IMR-90 (cell line): ENCODE results near the gene MBTPS1. TPM values are rescaled to one million over a fixed set of nuclear protein-coding genes. Genes with fewer than 3 reads are reported as not detected.

ENCODE experiments used
- ATAC-seq: fragments of 200-7000 bp; cut with Tn5 transposase; 2 replicates; pipeline ENCODE4 v1.9.1; 2020; ENCODE audit warnings: low read depth, mild to moderate bottlenecking, moderate library complexity
- BruUV-seq: library from RNA; stranded (reverse); fragments of 400-500 nt; replicated peaks from 2 replicates; lab custom pipeline; 2021; lab: Mats Ljungman, UMichigan
- CTCF ChIA-PET: fragments of 300-600 bp; formaldehyde crosslinking; extraction: SDS; loops from one replicate; lab custom pipeline; 2021; ENCODE audit warnings: antibody characterized with exemption; lab: Yijun Ruan, JAX
- POLR2A ChIA-PET: fragments of 300-600 bp; sonication (Branson Sonifier 250); formaldehyde crosslinking; loops from one replicate; lab custom pipeline; 2022; ENCODE audit warnings: antibody characterized with exemption; ENCODE audit not compliant: unreplicated experiment; lab: Charles Lee
- DNase-seq: peaks from one replicate; pipeline ENCODE4 v3.0.0; 2013
- H2AFZ ChIP-seq: replicated peaks from 2 replicates; pipeline ENCODE3; 2013; ENCODE audit warnings: low read length, mild to moderate bottlenecking; ENCODE audit not compliant: poor library complexity
- H2AK5ac ChIP-seq: 2 replicates; pipeline ENCODE4 v1.6.1; 2013; ENCODE audit warnings: low read depth, low read length, inconsistent platforms
- H2AK9ac ChIP-seq: replicated peaks from 2 replicates; pipeline ENCODE3; 2013; ENCODE audit warnings: mild to moderate bottlenecking, low read depth, low read length, moderate library complexity; ENCODE audit not compliant: poor library complexity
- H2BK120ac ChIP-seq: 2 replicates; pipeline ENCODE4 v1.6.1; 2013; ENCODE audit warnings: low read depth, low read length, inconsistent platforms
- H2BK15ac ChIP-seq: 3 replicates; pipeline ENCODE4 v1.6.1; 2013; ENCODE audit warnings: low read depth, low read length, inconsistent platforms
- H2BK20ac ChIP-seq: 2 replicates; pipeline ENCODE4 v1.6.1; 2013; ENCODE audit warnings: low read depth, mild to moderate bottlenecking, inconsistent platforms, low read length, moderate library complexity
- H2BK5ac ChIP-seq: 2 replicates; pipeline ENCODE4 v1.6.1; 2013; ENCODE audit warnings: mild to moderate bottlenecking, low read depth, low read length, inconsistent platforms; ENCODE audit not compliant: poor library complexity, severe bottlenecking
- H3K14ac ChIP-seq: replicated peaks from 2 replicates; pipeline ENCODE4 v1.6.1; 2013; ENCODE audit warnings: low read depth, low read length, inconsistent platforms
- H3K18ac ChIP-seq: 2 replicates; pipeline ENCODE4 v1.6.1; 2013; ENCODE audit warnings: low read depth, low read length, control low read depth
- H3K23ac ChIP-seq: 2 replicates; pipeline ENCODE4 v1.6.1; 2013; ENCODE audit warnings: low read depth, low read length, inconsistent platforms
- H3K27ac ChIP-seq: 2 replicates; pipeline ENCODE4 v1.5.1; 2013; ENCODE audit warnings: mild to moderate bottlenecking, control low read depth, low read length; ENCODE audit not compliant: insufficient read depth
- H3K27me3 ChIP-seq: 2 replicates; pipeline ENCODE4 v1.6.1; 2013; ENCODE audit warnings: low read length; ENCODE audit not compliant: control insufficient read depth, insufficient read depth
- H3K36me3 ChIP-seq: 2 replicates; pipeline ENCODE4 v1.6.1; 2013; ENCODE audit warnings: low read length, mixed read lengths; ENCODE audit not compliant: control insufficient read depth, insufficient read depth
- H3K4ac ChIP-seq: 2 replicates; pipeline ENCODE4 v1.6.1; 2013; ENCODE audit warnings: low read depth, low read length, inconsistent platforms
- H3K4me1 ChIP-seq: 2 replicates; pipeline ENCODE4 v1.6.1; 2013; ENCODE audit warnings: low read length, mixed read lengths; ENCODE audit not compliant: control insufficient read depth, insufficient read depth
- H3K4me2 ChIP-seq: 2 replicates; pipeline ENCODE4 v1.6.1; 2013; ENCODE audit warnings: low read depth, mild to moderate bottlenecking, control low read depth, low read length, moderate library complexity
- H3K4me3 ChIP-seq: 2 replicates; pipeline ENCODE4 v1.5.1; 2013; ENCODE audit warnings: low read depth, mild to moderate bottlenecking, control low read depth, low read length, moderate library complexity; ENCODE audit not compliant: insufficient read depth
- H3K56ac ChIP-seq: 2 replicates; pipeline ENCODE4 v1.6.1; 2013; ENCODE audit warnings: low read length, inconsistent platforms; ENCODE audit not compliant: insufficient read depth; ENCODE audit errors: extremely low read depth
- H3K79me1 ChIP-seq, 2 experiments: 2 replicates each; pipeline ENCODE4 v1.6.1; 2013; ENCODE audit warnings: low read length in 2 of 2, inconsistent platforms in 1 of 2, low read depth in 1 of 2
- H3K9ac ChIP-seq: 2 replicates; pipeline ENCODE4 v1.6.1; 2013; ENCODE audit warnings: low read depth, low read length, control low read depth
- H3K9me1 ChIP-seq: 2 replicates; pipeline ENCODE4 v1.6.1; 2013; ENCODE audit warnings: low read length, inconsistent platforms; ENCODE audit not compliant: insufficient read depth
- H3K9me3 ChIP-seq: 2 replicates; pipeline ENCODE4 v1.6.1; 2013; ENCODE audit warnings: low read length; ENCODE audit not compliant: control insufficient read depth, insufficient read depth
- H4K20me1 ChIP-seq: 2 replicates; pipeline ENCODE4 v1.6.1; 2013; ENCODE audit warnings: low read length, inconsistent platforms; ENCODE audit not compliant: insufficient read depth
- H4K5ac ChIP-seq: 2 replicates; pipeline ENCODE4 v1.6.1; 2013; ENCODE audit warnings: mild to moderate bottlenecking, low read depth, low read length, control low read depth
- H4K8ac ChIP-seq, 2 experiments: 2 replicates each; pipeline ENCODE4 v1.6.1; 2013; ENCODE audit warnings: low read depth in 2 of 2, low read length in 2 of 2, control low read depth in 1 of 2, inconsistent platforms in 1 of 2
- H4K91ac ChIP-seq: 2 replicates; pipeline ENCODE4 v1.6.1; 2013; ENCODE audit warnings: low read depth, low read length, inconsistent platforms; ENCODE audit not compliant: insufficient read depth
- CEBPB ChIP-seq: IDR thresholded peaks from 2 replicates; pipeline ENCODE4 v1.6.1; 2012; ENCODE audit warnings: low read depth, low read length, improper control_type of control experiment
- CHD1 ChIP-seq: IDR thresholded peaks from 2 replicates; pipeline ENCODE4 v1.6.1; 2012; ENCODE audit warnings: low read depth, low read length, improper control_type of control experiment
- ELK1 ChIP-seq: fragments of 150-350 bp; IDR thresholded peaks from 2 replicates; pipeline ENCODE4 v1.6.1; 2016; ENCODE audit warnings: low read depth, mild to moderate bottlenecking, low read length, moderate library complexity, borderline replicate concordance
- FOS ChIP-seq: fragments of 150-350 bp; IDR thresholded peaks from 2 replicates; pipeline ENCODE4 v1.6.1; 2016; ENCODE audit warnings: low read depth, low read length
- MAFK ChIP-seq: IDR thresholded peaks from 2 replicates; pipeline ENCODE4 v1.6.1; 2012; ENCODE audit warnings: low read depth, low read length, improper control_type of control experiment
- MAZ ChIP-seq: IDR thresholded peaks from 2 replicates; pipeline ENCODE4 v1.6.1; 2012; ENCODE audit warnings: low read depth, mild to moderate bottlenecking, low read length, improper control_type of control experiment, moderate library complexity, borderline replicate concordance
- MXI1 ChIP-seq: IDR thresholded peaks from 2 replicates; pipeline ENCODE4 v1.6.1; 2012; ENCODE audit warnings: low read depth, mild to moderate bottlenecking, low read length, moderate library complexity, borderline replicate concordance
- NFE2L2 ChIP-seq: fragments of 150-350 bp; IDR thresholded peaks from 2 replicates; pipeline ENCODE4 v1.6.1; 2016; ENCODE audit warnings: low read depth, mild to moderate bottlenecking, low read length
- POLR2A ChIP-seq: IDR thresholded peaks from 2 replicates; pipeline ENCODE4 v1.6.1; 2012; ENCODE audit warnings: mild to moderate bottlenecking, low read depth, low read length
- RAD21 ChIP-seq: IDR thresholded peaks from 2 replicates; pipeline ENCODE4 v1.6.1; 2012; ENCODE audit warnings: low read length, improper control_type of control experiment
- RCOR1 ChIP-seq: IDR thresholded peaks from 2 replicates; pipeline ENCODE4 v1.6.1; 2012; ENCODE audit warnings: mild to moderate bottlenecking, low read length, improper control_type of control experiment; ENCODE audit not compliant: insufficient replicate concordance
- RFX5 ChIP-seq: IDR thresholded peaks from 2 replicates; pipeline ENCODE4 v1.8.0; 2012; ENCODE audit warnings: low read depth, mild to moderate bottlenecking, low read length, moderate library complexity
- SMC3 ChIP-seq: fragments of 150-350 bp; IDR thresholded peaks from 2 replicates; pipeline ENCODE4 v1.6.1; 2016; ENCODE audit warnings: low read depth, mild to moderate bottlenecking, antibody characterized with exemption, low read length, moderate library complexity
- WGBS, 2 experiments: methylation state at CpG; one replicate each; pipeline versions ENCODE4 v1.1.5 to v1.1.7; 2013; ENCODE audit warnings: missing lambda C conversion rate in 2 of 2; ENCODE audit not compliant: insufficient read length in 1 of 2; ENCODE audit errors: extremely low coverage in 2 of 2; 5-methylcytosine and 5-hydroxymethylcytosine counted together
- dilution Hi-C: fragments of 300-500 bp; cut with HindIII; formaldehyde crosslinking; loops from one replicate; pipeline ENCODE4 v1.14.3; 2018; ENCODE audit warnings: low sequenced_read_pairs; ENCODE audit not compliant: unreplicated experiment
- in situ Hi-C: fragments of 300-500 bp; cut with MboI; formaldehyde crosslinking; loops from 3 replicates; pipeline ENCODE4 v1.14.3; 2019; ENCODE audit warnings: low sequenced_read_pairs, inconsistent platforms, mixed read lengths
- intact Hi-C: fragments of 100-400 bp; cut with micrococcal nuclease; formaldehyde crosslinking; loops from 2 replicates; pipeline ENCODE4 v1.10.0; 2022
- polyA plus RNA-seq, 3 experiments: library from polyadenylated mRNA; depleted of rRNA; stranded (reverse); fragments of >200 nt; gene quantifications; 2 replicates each; pipeline ENCODE4 v1.2.3, GENCODE V29; 2012; ENCODE audit warnings: low replicate concordance in 1 of 3
- total RNA-seq: library from RNA; depleted of rRNA; stranded (reverse); fragments of >200 nt; gene quantifications from 2 replicates; pipeline ENCODE4 v1.2.3, GENCODE V29; 2012
- TF ChIP-seq, protein P1 (sequence below): conservative IDR thresholded peaks from 2 replicates; pipeline ENCODE4 v1.5.1; 2012; ENCODE audit warnings: mild to moderate bottlenecking, low read depth, low read length, improper control_type of control experiment
- TF ChIP-seq, protein P2 (sequence below): fragments of 150-350 bp; IDR thresholded peaks from 2 replicates; pipeline ENCODE4 v1.6.1; 2017; ENCODE audit warnings: mild to moderate bottlenecking, antibody characterized with exemption, low read length, low read depth

The MBTPS1 gene
- total and polyA plus RNA-seq, 2 of the 4 experiments (the other 2 are of a cell fraction) = 59.0 to 70.4 TPM

- Histone ChIP-seq H2BK20ac (no peak overlapping the region), H2AK9ac (no peak overlapping the region), H3K4me1 (peaks cover 1% of the 10 kb centered on the region; the same call in 1 of the 2 replicates), H2BK120ac (no peak overlapping the region), H2BK15ac (no peak overlapping the region), H4K8ac (no peak overlapping the region), H2AK5ac (no peak overlapping the region), H3K14ac (no peak overlapping the region), H2AFZ (no peak overlapping the region), H3K23ac (no peak overlapping the region), H3K4me3 (no peak overlapping the region), H3K79me1 (peaks cover 0 to 4% of the 10 kb centered on the region in 2 experiments; a peak in 1 of 4 replicates), H3K36me3 (peaks cover 60% of the 10 kb centered on the region), H3K9me1 (no peaks in the 10 kb centered on the region), H3K27ac (no peak overlapping the region), H3K9ac (no peak overlapping the region), H4K5ac (no peak overlapping the region), H3K4me2 (no peak overlapping the region), H3K4ac (no peak overlapping the region), H3K18ac (no peak overlapping the region), H4K91ac (no peak overlapping the region), H3K27me3 (no peaks in the 10 kb centered on the region), H3K56ac (no peak overlapping the region), H3K9me3 (no peaks in the 10 kb centered on the region), H2BK5ac (no peak overlapping the region), H4K20me1 (0 out of 2 replicates have a peak, but pooled peaks cover 3% of the 10 kb centered on the region)
- POLR2A ChIA-PET = no interaction called here
- in situ Hi-C loops = no loop called here
- TF ChIP-seq NFE2L2 (no peak), SMC3 (no peak), MAFK (no peak), CHD1 (no peak), RFX5 (no peak), MXI1 (no peak), CEBPB (no peak), RAD21 (no peak), FOS (no peak), ELK1 (no peak), POLR2A (no peak), MAZ (no peak), RCOR1 (no peak)
- TF ChIP-seq, protein P1, sequence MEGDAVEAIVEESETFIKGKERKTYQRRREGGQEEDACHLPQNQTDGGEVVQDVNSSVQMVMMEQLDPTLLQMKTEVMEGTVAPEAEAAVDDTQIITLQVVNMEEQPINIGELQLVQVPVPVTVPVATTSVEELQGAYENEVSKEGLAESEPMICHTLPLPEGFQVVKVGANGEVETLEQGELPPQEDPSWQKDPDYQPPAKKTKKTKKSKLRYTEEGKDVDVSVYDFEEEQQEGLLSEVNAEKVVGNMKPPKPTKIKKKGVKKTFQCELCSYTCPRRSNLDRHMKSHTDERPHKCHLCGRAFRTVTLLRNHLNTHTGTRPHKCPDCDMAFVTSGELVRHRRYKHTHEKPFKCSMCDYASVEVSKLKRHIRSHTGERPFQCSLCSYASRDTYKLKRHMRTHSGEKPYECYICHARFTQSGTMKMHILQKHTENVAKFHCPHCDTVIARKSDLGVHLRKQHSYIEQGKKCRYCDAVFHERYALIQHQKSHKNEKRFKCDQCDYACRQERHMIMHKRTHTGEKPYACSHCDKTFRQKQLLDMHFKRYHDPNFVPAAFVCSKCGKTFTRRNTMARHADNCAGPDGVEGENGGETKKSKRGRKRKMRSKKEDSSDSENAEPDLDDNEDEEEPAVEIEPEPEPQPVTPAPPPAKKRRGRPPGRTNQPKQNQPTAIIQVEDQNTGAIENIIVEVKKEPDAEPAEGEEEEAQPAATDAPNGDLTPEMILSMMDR = no peak
- TF ChIP-seq, protein P2, sequence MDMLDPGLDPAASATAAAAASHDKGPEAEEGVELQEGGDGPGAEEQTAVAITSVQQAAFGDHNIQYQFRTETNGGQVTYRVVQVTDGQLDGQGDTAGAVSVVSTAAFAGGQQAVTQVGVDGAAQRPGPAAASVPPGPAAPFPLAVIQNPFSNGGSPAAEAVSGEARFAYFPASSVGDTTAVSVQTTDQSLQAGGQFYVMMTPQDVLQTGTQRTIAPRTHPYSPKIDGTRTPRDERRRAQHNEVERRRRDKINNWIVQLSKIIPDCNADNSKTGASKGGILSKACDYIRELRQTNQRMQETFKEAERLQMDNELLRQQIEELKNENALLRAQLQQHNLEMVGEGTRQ = no peak
- DNase-seq (no peak), ATAC-seq (no peak)
- intact Hi-C loops = no loop called here
- CTCF ChIA-PET = no interaction called here
- dilution Hi-C loops = no loop called here
- 82% methylated on average over 6 of the region's 11 CpGs; no CpG with 5 or more reads in 1 of the 2 experiments for WGBS, 2 experiments
- no TSS peak for BruUV-seq
Observed at GRCh38 chr16:84058664-84059063, 58.1 kb downstream of the MBTPS1 start.
